ENCODE measurements around the gene FAT1.

The FAT1 gene

DNA sequence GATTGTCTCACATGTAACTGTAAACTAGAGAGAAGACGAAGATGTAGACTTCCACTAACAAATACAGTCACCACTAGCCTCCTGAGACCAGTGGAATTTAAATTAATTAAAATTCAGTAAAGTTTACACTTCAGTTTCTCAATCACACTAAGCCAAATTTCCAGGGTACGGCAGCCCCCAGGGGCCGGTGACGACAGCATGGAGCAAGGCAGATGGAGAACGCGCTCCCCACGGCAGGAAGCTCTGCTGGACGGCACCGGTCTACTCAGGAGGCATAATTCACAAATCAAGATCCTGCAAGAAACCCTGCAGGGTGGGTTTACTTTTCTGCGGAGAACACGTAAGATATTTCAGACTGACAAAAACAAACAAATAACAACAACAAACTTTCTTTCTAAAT is 80.7 kb downstream of the FAT1 start:
- Histone ChIP-seq H2BK12ac (ENCODE audit: low read length) (no peak overlapping the region), H3K18ac (ENCODE audit: low read length) (no peak overlapping the region), H3K23ac (ENCODE audit: low read depth, low read length, poor library complexity) (no peak overlapping the region), H2BK15ac (ENCODE audit: low read length) (no peak overlapping the region), H3K14ac (ENCODE audit: low read length) (no peak overlapping the region), H2BK120ac (ENCODE audit: low read depth, low read length) (no peak overlapping the region), H2BK5ac (ENCODE audit: low read length) (no peak overlapping the region), H3K4me3 (ENCODE audit: low read length in 2 of 2) (no peak overlapping the region), H3K4ac (ENCODE audit: low read length) (no peak overlapping the region), H3K4me1 (ENCODE audit: control insufficient read depth in 2 of 2, insufficient read depth in 1 of 2, low read depth in 1 of 2, low read length in 2 of 2) (no peaks in the 10 kb centered on the region), H3K9me3 (replicated peaks in 1 of 2; ENCODE audit: control insufficient read depth in 2 of 2, insufficient read depth in 1 of 2, low read depth in 1 of 2, low read length in 2 of 2) (no peaks in the 10 kb centered on the region), H2AK5ac (ENCODE audit: low read depth, low read length) (no peak overlapping the region), H3K79me1 (ENCODE audit: low read depth, low read length) (peaks cover 4% of the 10 kb centered on the region), H3K27ac (replicated peaks; ENCODE audit: low read length) (no peak overlapping the region), H4K8ac (ENCODE audit: low read depth, low read length) (no peak overlapping the region), H3K27me3 (ENCODE audit: control insufficient read depth in 3 of 3, insufficient read depth in 3 of 3, low read depth in 1 of 3, low read length in 3 of 3) (no peaks in the 10 kb centered on the region), H3K9ac (ENCODE audit: low read depth, low read length, poor library complexity) (no peak overlapping the region), H4K91ac (ENCODE audit: low read depth, low read length, poor library complexity) (no peak overlapping the region), H3K36me3 (replicated peaks in 1 of 2; ENCODE audit: control insufficient read depth in 2 of 2, insufficient read depth in 2 of 2, low read length in 2 of 2) (peaks cover 5 to 70% of the 10 kb centered on the region in 2 donors), H2AFZ (ENCODE audit: low read length) (no peak overlapping the region), H3K4me2 (ENCODE audit: insufficient read depth, low read length, poor library complexity, severe bottlenecking) (no peak overlapping the region)
- no CpG with 5 or more reads among the region's 11 CpGs for WGBS, 2 donors (ENCODE audit: extremely low coverage in 2 of 2, insufficient read length in 2 of 2, insufficient replicate concordance in 1 of 2)
- no peak for DNase-seq (ENCODE audit: low spot score)

DNA sequence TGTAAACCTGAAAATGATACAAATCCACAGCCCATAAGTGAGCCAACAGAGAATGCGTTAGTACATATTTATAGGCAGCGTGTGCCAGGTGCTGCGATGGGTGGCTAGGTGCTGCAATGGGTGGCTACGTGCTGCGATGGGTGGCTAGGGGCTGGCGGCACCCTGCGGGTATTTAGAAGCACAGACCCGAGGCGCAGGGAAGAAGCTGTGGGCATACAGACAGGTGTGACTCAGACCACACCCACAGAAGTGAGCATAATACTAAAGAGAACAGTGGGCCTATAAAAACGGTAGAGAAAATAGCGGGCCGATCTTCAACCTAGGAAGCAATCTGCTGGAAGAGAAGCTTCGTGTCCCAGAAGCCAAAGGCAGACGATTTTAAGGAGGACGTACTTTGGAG is 81.1 kb downstream of the FAT1 start:
- H3K23ac ChIP-seq (ENCODE audit: low read depth, low read length, poor library complexity) = no peak overlapping the region
- no peaks in the 10 kb centered on the region for H3K4me1 ChIP-seq (ENCODE audit: control insufficient read depth in 2 of 2, insufficient read depth in 1 of 2, low read depth in 1 of 2, low read length in 2 of 2)
- WGBS, 2 donors (ENCODE audit: extremely low coverage in 2 of 2, insufficient read length in 2 of 2, insufficient replicate concordance in 1 of 2) = no CpG with 5 or more reads among the region's 15 CpGs
- H3K18ac ChIP-seq (ENCODE audit: low read length) = no peak overlapping the region
- peak overlapping the region; percentile 32 for H4K8ac ChIP-seq (ENCODE audit: low read depth, low read length)
- no peaks in the 10 kb centered on the region for H3K27me3 ChIP-seq (ENCODE audit: control insufficient read depth in 3 of 3, insufficient read depth in 3 of 3, low read depth in 1 of 3, low read length in 3 of 3)
- no peak overlapping the region for H2BK15ac ChIP-seq (ENCODE audit: low read length)
- H3K4ac ChIP-seq (ENCODE audit: low read length) = no peak overlapping the region
- no peak overlapping the region for H2AK5ac ChIP-seq (ENCODE audit: low read depth, low read length)
- DNase-seq (ENCODE audit: low spot score) = no peak
- H3K4me2 ChIP-seq (ENCODE audit: insufficient read depth, low read length, poor library complexity, severe bottlenecking) = no peak overlapping the region
- H2AFZ ChIP-seq (ENCODE audit: low read length) = no peak overlapping the region
- no peak overlapping the region for H3K4me3 ChIP-seq (ENCODE audit: low read length in 2 of 2)
- peak overlapping the region; percentile 51 for H3K14ac ChIP-seq (ENCODE audit: low read length)
- H2BK12ac ChIP-seq (ENCODE audit: low read length) = no peak overlapping the region
- H4K91ac ChIP-seq (ENCODE audit: low read depth, low read length, poor library complexity) = no peak overlapping the region
- H3K27ac ChIP-seq (replicated peaks; ENCODE audit: low read length) = no peak overlapping the region
- no peak overlapping the region for H3K9ac ChIP-seq (ENCODE audit: low read depth, low read length, poor library complexity)
- H3K36me3 ChIP-seq (replicated peaks in 1 of 2; ENCODE audit: control insufficient read depth in 2 of 2, insufficient read depth in 2 of 2, low read length in 2 of 2) = peaks cover 3 to 69% of the 10 kb centered on the region in 2 donors
- H3K9me3 ChIP-seq (replicated peaks in 1 of 2; ENCODE audit: control insufficient read depth in 2 of 2, insufficient read depth in 1 of 2, low read depth in 1 of 2, low read length in 2 of 2) = no peaks in the 10 kb centered on the region
- peaks cover 4% of the 10 kb centered on the region for H3K79me1 ChIP-seq (ENCODE audit: low read depth, low read length)
- no peak overlapping the region for H2BK120ac ChIP-seq (ENCODE audit: low read depth, low read length)
- no peak overlapping the region for H2BK5ac ChIP-seq (ENCODE audit: low read length)

DNA sequence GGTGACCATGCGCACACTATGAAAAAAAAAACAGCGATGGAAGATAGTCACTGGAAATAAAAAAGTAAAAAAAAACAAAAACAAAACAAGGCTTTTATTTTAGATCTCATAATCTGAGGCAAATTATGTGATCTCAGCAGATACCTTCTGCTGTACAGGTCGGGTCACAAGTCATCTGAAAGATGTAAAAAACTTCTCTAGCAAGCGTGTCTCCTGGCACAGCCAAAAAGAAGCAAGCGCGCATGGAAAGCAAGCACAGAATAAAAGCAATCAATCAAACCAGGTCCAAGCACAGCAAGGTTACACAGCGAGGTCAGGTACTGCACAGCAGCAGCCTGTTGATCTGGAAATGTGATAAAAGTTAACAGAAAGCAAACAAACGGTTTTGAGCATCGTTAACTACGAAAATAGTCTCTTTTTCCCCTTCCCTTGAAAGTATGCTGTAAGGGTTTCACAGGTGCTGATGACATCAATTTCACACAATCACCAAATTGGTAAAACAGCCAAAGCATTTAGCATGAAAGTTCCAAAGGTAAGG is 89.0 kb downstream of the FAT1 start:
- no peak overlapping the region for H4K8ac ChIP-seq (ENCODE audit: low read depth, low read length)
- no peak overlapping the region for H3K4me2 ChIP-seq (ENCODE audit: insufficient read depth, low read length, poor library complexity, severe bottlenecking)
- peaks cover 0 to 2% of the 10 kb centered on the region in 2 donors for H3K9me3 ChIP-seq (replicated peaks in 1 of 2; ENCODE audit: control insufficient read depth in 2 of 2, insufficient read depth in 1 of 2, low read depth in 1 of 2, low read length in 2 of 2)
- peak overlapping the region; percentile 23 for H3K27ac ChIP-seq (replicated peaks; ENCODE audit: low read length)
- no peaks in the 10 kb centered on the region for H3K27me3 ChIP-seq (ENCODE audit: control insufficient read depth in 3 of 3, insufficient read depth in 3 of 3, low read depth in 1 of 3, low read length in 3 of 3)
- H3K4me1 ChIP-seq (ENCODE audit: control insufficient read depth in 2 of 2, insufficient read depth in 1 of 2, low read depth in 1 of 2, low read length in 2 of 2) = peaks cover 0 to 8% of the 10 kb centered on the region in 2 donors
- no peak overlapping the region for H2AK5ac ChIP-seq (ENCODE audit: low read depth, low read length)
- H2BK5ac ChIP-seq (ENCODE audit: low read length) = no peak overlapping the region
- H4K91ac ChIP-seq (ENCODE audit: low read depth, low read length, poor library complexity) = no peak overlapping the region
- DNase-seq (ENCODE audit: low spot score) = no peak
- no peak overlapping the region for H3K23ac ChIP-seq (ENCODE audit: low read depth, low read length, poor library complexity)
- H3K14ac ChIP-seq (ENCODE audit: low read length) = no peak overlapping the region
- no peak overlapping the region for H3K18ac ChIP-seq (ENCODE audit: low read length)
- no peak overlapping the region for H2BK15ac ChIP-seq (ENCODE audit: low read length)
- H3K9ac ChIP-seq (ENCODE audit: low read depth, low read length, poor library complexity) = no peak overlapping the region
- no peak overlapping the region for H2BK120ac ChIP-seq (ENCODE audit: low read depth, low read length)
- peaks cover 4% of the 10 kb centered on the region for H3K79me1 ChIP-seq (ENCODE audit: low read depth, low read length)
- no peak overlapping the region for H2AFZ ChIP-seq (ENCODE audit: low read length)
- H2BK12ac ChIP-seq (ENCODE audit: low read length) = no peak overlapping the region
- WGBS, 2 donors (ENCODE audit: extremely low coverage in 2 of 2, insufficient read length in 2 of 2, insufficient replicate concordance in 1 of 2) = no CpG with 5 or more reads among the region's 10 CpGs
- H3K4me3 ChIP-seq (ENCODE audit: low read length in 2 of 2) = no peak overlapping the region
- no peak overlapping the region for H3K4ac ChIP-seq (ENCODE audit: low read length)
- peaks cover 31 to 99% of the 10 kb centered on the region in 2 donors for H3K36me3 ChIP-seq (replicated peaks in 1 of 2; ENCODE audit: control insufficient read depth in 2 of 2, insufficient read depth in 2 of 2, low read length in 2 of 2)

DNA sequence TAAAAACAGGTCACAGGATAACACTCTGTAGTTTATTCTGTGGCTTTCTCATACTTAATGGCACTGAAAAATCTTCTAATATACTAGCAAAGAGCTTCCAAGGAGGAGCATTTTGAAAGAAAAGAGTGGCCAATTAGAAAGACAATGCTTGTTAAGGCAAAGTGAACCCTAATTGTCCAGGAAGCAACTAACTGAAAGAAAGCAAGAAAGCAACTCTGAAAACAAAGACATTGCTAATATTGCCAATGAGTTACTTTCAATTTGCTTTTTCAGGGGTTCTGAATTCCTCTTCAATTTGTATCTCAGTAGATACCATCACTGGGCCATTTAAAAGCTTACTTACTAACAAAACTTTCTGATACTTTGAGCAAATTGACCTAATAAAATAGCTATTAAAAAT is 89.8 kb downstream of the FAT1 start:
- Histone ChIP-seq H3K4me1 (ENCODE audit: control insufficient read depth in 2 of 2, insufficient read depth in 1 of 2, low read depth in 1 of 2, low read length in 2 of 2) (peaks cover 0 to 8% of the 10 kb centered on the region in 2 donors), H3K9ac (ENCODE audit: low read depth, low read length, poor library complexity) (no peak overlapping the region), H3K36me3 (replicated peaks in 1 of 2; ENCODE audit: control insufficient read depth in 2 of 2, insufficient read depth in 2 of 2, low read length in 2 of 2) (peaks cover 32 to 99% of the 10 kb centered on the region in 2 donors), H2BK5ac (ENCODE audit: low read length) (no peak overlapping the region), H2BK15ac (ENCODE audit: low read length) (no peak overlapping the region), H3K27me3 (ENCODE audit: control insufficient read depth in 3 of 3, insufficient read depth in 3 of 3, low read depth in 1 of 3, low read length in 3 of 3) (no peaks in the 10 kb centered on the region), H4K91ac (ENCODE audit: low read depth, low read length, poor library complexity) (no peak overlapping the region), H2AK5ac (ENCODE audit: low read depth, low read length) (no peak overlapping the region), H3K23ac (ENCODE audit: low read depth, low read length, poor library complexity) (no peak overlapping the region), H3K79me1 (ENCODE audit: low read depth, low read length) (peaks cover 4% of the 10 kb centered on the region), H2BK12ac (ENCODE audit: low read length) (no peak overlapping the region), H2AFZ (ENCODE audit: low read length) (no peak overlapping the region), H3K27ac (replicated peaks; ENCODE audit: low read length) (peak overlapping the region; percentile 70), H3K4me3 (ENCODE audit: low read length in 2 of 2) (no peak overlapping the region), H3K18ac (ENCODE audit: low read length) (no peak overlapping the region), H2BK120ac (ENCODE audit: low read depth, low read length) (no peak overlapping the region), H4K8ac (ENCODE audit: low read depth, low read length) (no peak overlapping the region), H3K4ac (ENCODE audit: low read length) (no peak overlapping the region), H3K14ac (ENCODE audit: low read length) (no peak overlapping the region), H3K4me2 (ENCODE audit: insufficient read depth, low read length, poor library complexity, severe bottlenecking) (no peak overlapping the region), H3K9me3 (replicated peaks in 1 of 2; ENCODE audit: control insufficient read depth in 2 of 2, insufficient read depth in 1 of 2, low read depth in 1 of 2, low read length in 2 of 2) (peaks cover 0 to 2% of the 10 kb centered on the region in 2 donors)
- no peak for DNase-seq (ENCODE audit: low spot score)
